Mammary epithelial cell (primary cell): ENCODE measurements around the gene ARHGEF3.

ENCODE experiments used
- EZH2 ChIP-seq: IDR thresholded peaks from 2 replicates; pipeline ENCODE4 v1.6.1; 2012; ENCODE audit warnings: low read length, inconsistent platforms, borderline replicate concordance
- TF ChIP-seq, protein P1 (sequence below), 2 donors: IDR thresholded peaks in 1 of 2; conservative IDR thresholded peaks in 1 of 2; 2 replicates each; pipeline ENCODE4 v1.5.1; 2011 to 2012; ENCODE audit warnings: inconsistent platforms in 2 of 2, low read length in 2 of 2, mild to moderate bottlenecking in 2 of 2, control low read depth in 1 of 2, low read depth in 1 of 2; ENCODE audit not compliant: insufficient read depth in 1 of 2; ENCODE audit errors: extremely low read depth in 1 of 2

DNA sequence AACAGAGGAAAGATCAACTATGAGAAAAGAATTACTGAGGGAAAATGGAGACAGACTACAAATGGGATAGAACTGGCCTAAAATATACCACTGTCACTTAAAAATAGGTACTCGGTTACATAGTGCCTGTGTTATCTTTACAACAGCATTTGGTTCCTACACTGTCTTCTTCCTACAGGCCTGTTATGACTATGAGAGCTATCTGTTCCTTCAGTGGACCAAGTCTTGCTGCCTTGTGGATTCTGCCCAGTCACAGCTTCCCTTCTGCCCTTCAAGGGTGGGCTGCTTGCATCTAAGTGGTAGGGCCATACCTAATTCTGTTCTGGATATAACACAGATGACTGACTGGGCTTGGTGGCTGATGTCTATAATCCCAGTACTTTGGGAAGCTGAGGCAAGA lies 13.8 kb upstream of the ARHGEF3 start:
- TF ChIP-seq, protein P1, sequence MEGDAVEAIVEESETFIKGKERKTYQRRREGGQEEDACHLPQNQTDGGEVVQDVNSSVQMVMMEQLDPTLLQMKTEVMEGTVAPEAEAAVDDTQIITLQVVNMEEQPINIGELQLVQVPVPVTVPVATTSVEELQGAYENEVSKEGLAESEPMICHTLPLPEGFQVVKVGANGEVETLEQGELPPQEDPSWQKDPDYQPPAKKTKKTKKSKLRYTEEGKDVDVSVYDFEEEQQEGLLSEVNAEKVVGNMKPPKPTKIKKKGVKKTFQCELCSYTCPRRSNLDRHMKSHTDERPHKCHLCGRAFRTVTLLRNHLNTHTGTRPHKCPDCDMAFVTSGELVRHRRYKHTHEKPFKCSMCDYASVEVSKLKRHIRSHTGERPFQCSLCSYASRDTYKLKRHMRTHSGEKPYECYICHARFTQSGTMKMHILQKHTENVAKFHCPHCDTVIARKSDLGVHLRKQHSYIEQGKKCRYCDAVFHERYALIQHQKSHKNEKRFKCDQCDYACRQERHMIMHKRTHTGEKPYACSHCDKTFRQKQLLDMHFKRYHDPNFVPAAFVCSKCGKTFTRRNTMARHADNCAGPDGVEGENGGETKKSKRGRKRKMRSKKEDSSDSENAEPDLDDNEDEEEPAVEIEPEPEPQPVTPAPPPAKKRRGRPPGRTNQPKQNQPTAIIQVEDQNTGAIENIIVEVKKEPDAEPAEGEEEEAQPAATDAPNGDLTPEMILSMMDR (conservative IDR thresholded peaks at IDR 0.05 in 1 of 2, IDR thresholded peaks at IDR 0.05 in 1 of 2; ENCODE audit: extremely low read depth in 1 of 2, insufficient read depth in 1 of 2, low read depth in 1 of 2, low read length in 2 of 2): no peak
- no peak for TF ChIP-seq EZH2
